A549 (cell line): ENCODE data around the gene ENTPD6.

ENCODE experiments used
- CTCF ChIP-seq: fragments of >200 bp; sonication (Bioruptor Twin); formaldehyde crosslinking; IDR thresholded peaks from 3 replicates; pipeline ENCODE4 v1.5.1; 2016
- EP300 ChIP-seq, 2 experiments: fragments of >200 bp; sonication (Bioruptor Twin); formaldehyde crosslinking; IDR thresholded peaks; 2 replicates in 1 of 2; 3 replicates in 1 of 2; pipeline ENCODE4 v1.6.1; 2016 to 2017
- RAD21 ChIP-seq, 2 experiments: fragments of >200 bp in 1 of 2; sonication (Bioruptor Twin) in 1 of 2; formaldehyde crosslinking in 1 of 2; IDR thresholded peaks in 1 of 2; conservative IDR thresholded peaks in 1 of 2; 2 replicates in 1 of 2; 3 replicates in 1 of 2; pipeline ENCODE4 v1.6.1; 2012 to 2018; ENCODE audit warnings: inconsistent platforms in 1 of 2
- SMC3 ChIP-seq: fragments of >200 bp; sonication (Bioruptor Twin); formaldehyde crosslinking; IDR thresholded peaks from 3 replicates; pipeline ENCODE4 v1.6.1; 2018; ENCODE audit warnings: inconsistent platforms

- TF ChIP-seq CTCF, result no peak
- TF ChIP-seq SMC3, result no peak
- no peak for TF ChIP-seq EP300 (IDR thresholded peaks at IDR 0.05)
- TF ChIP-seq RAD21 (conservative IDR thresholded peaks at IDR 0.05 in 1 of 2, IDR thresholded peaks at IDR 0.05 in 1 of 2), result no peak
These were observed 22.2 kb upstream of the ENTPD6 start for GRCh38 chr20:25173321-25173720.
